NT2/D1 (cell line): ENCODE results near the gene ZNF408.

Experiments used
- DNase-seq: peaks from one replicate; pipeline ENCODE4 v3.0.0-alpha.2; 2011; ENCODE audit warnings: low read depth, low spot score
- H3K27me3 ChIP-seq: 2 replicates; pipeline ENCODE4 v1.6.0; 2011; ENCODE audit warnings: mild to moderate bottlenecking; ENCODE audit not compliant: insufficient read length, insufficient read depth
- H3K36me3 ChIP-seq: 2 replicates; pipeline ENCODE4 v1.6.1; 2011; ENCODE audit warnings: mild to moderate bottlenecking, low read length, mixed read lengths; ENCODE audit not compliant: insufficient read depth, insufficient read length
- H3K4me1 ChIP-seq: 2 replicates; pipeline ENCODE4 v1.5.1; 2011; ENCODE audit not compliant: insufficient read depth, insufficient read length
- H3K4me3 ChIP-seq: 2 replicates; pipeline ENCODE4 v1.5.1; 2011; ENCODE audit warnings: low read depth; ENCODE audit not compliant: insufficient read length
- H3K9ac ChIP-seq: 2 replicates; pipeline ENCODE4 v1.6.0; 2011; ENCODE audit warnings: low read depth; ENCODE audit not compliant: insufficient read length
- H3K9me3 ChIP-seq: 2 replicates; pipeline ENCODE4 v1.5.1; 2011; ENCODE audit warnings: mild to moderate bottlenecking, low read length; ENCODE audit not compliant: insufficient read depth
- SUZ12 ChIP-seq: IDR thresholded peaks from 2 replicates; pipeline ENCODE4 v1.6.1; 2011; ENCODE audit not compliant: insufficient read length, insufficient read depth; ENCODE audit errors: extremely low read depth
- YY1 ChIP-seq: IDR thresholded peaks from 2 replicates; pipeline ENCODE4 v1.6.1; 2011; ENCODE audit not compliant: insufficient read length, insufficient read depth
- ZNF274 ChIP-seq: IDR thresholded peaks from 2 replicates; pipeline ENCODE4 v1.6.1; 2011; ENCODE audit warnings: mild to moderate bottlenecking, low read depth, low read length

The ZNF408 gene

DNA sequence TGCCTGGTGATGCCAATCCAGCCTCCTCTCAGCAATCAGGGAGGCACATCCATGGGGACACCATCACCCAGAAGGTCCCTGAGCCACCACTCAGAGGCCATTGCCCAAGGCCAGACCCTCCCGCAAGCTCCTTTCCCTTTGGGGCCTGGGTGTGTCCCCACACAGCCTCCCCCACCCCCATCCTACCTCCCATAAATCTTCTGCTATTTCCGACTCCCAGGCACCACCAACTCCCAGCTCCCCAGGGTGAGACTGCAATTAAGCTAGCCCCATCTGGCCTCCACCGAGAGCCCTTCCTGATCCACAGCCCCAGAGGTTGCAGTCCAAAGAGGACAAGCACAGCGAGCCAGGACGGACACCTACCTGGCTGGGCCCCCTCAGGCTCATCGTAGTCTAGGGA is 6.8 kb upstream of the ZNF408 start:
- Histone ChIP-seq H3K9ac (no peak overlapping the region), H3K9me3 (no peaks in the 10 kb centered on the region), H3K27me3 (no peaks in the 10 kb centered on the region), H3K36me3 (peaks cover 58% of the 10 kb centered on the region), H3K4me1 (peaks cover 11% of the 10 kb centered on the region), H3K4me3 (no peak overlapping the region)
- DNase-seq, result no peak
- TF ChIP-seq ZNF274 (no peak), SUZ12 (no peak), YY1 (no peak)

DNA sequence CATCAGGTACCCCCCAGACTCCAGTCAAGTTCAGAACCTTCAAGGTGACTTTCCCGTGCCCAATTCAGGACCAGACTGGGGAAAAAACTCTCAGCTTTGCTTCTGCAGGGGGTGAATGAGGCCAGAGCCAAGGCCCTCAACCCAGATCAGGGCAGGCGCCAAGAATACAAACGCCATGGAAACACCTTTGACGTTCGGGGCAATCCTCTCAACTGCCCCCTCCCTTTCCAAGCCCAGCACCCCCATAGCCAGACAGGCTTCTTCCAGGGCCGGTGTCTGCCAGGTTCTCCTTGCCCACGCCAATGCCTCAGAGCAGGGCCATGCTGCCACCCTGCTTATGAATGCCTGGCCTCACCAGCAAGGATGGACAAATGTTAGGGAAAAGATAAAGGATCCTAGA is 6.2 kb upstream of the ZNF408 start:
- no peak overlapping the region for H3K9ac ChIP-seq
- peaks cover 11% of the 10 kb centered on the region for H3K4me1 ChIP-seq
- H3K9me3 ChIP-seq, result no peaks in the 10 kb centered on the region
- peaks cover 55% of the 10 kb centered on the region for H3K36me3 ChIP-seq
- TF ChIP-seq ZNF274, result no peak
- TF ChIP-seq YY1, result no peak
- TF ChIP-seq SUZ12, result no peak
- no peaks in the 10 kb centered on the region for H3K27me3 ChIP-seq
- no peak overlapping the region for H3K4me3 ChIP-seq
- DNase-seq, result no peak

DNA sequence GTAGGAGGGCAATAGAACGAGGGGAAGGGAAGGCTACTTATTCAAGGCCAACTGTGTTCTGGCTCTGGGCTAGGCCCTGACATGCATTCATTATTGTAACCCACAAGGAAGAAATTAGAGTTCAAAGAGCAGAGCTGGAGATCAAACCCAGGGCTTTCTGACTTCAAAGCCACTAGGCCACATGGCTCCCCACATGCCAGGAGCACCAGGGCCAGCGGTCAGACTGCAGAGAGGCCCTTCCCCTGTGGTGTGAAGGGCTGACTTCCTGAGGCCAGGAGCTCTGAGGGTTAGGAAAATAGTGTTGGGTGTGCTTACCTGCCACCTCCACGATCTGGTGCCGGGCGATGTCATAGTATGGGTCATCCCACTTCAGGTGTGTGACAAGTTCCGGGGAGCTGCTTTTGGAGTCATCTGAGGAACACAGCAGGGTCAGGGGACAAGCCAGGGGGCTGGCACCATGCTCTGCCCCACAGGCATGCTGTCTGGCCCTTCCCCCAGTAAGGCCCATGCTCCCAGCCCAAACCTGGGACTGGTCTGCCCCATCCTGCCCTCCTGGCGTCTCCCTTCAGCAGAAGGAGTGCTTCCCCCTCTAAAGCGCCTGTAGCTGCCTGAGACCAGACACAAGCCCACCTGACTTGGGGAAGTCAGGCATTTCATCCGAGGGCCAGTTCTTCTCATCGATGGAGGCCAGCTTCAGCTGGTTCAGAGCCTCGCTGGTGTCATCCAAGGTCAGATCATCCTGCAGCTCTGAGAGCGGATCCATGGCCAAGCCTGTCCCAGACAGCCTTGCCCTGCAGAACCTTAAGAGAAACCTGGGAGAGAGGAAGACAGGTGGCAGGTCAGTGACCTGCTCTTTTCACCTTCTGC is 5.3 kb upstream of the ZNF408 start:
- H3K27me3 ChIP-seq, result no peaks in the 10 kb centered on the region
- no peaks in the 10 kb centered on the region for H3K9me3 ChIP-seq
- H3K4me1 ChIP-seq, result peaks cover 11% of the 10 kb centered on the region
- peaks cover 50% of the 10 kb centered on the region for H3K36me3 ChIP-seq
- no peak for DNase-seq
- no peak overlapping the region for H3K9ac ChIP-seq
- H3K4me3 ChIP-seq, result no peak overlapping the region
- TF ChIP-seq SUZ12, result no peak
- no peak for TF ChIP-seq ZNF274
- no peak for TF ChIP-seq YY1

- no peaks in the 10 kb centered on the region for H3K9me3 ChIP-seq
- no peak overlapping the region for H3K4me3 ChIP-seq
- peaks cover 44% of the 10 kb centered on the region for H3K36me3 ChIP-seq
- TF ChIP-seq YY1 (no peak), SUZ12 (no peak), ZNF274 (no peak)
- DNase-seq, result no peak
- peaks cover 11% of the 10 kb centered on the region for H3K4me1 ChIP-seq
- H3K27me3 ChIP-seq, result no peaks in the 10 kb centered on the region
- H3K9ac ChIP-seq, result no peak overlapping the region
Measured at GRCh38 chr11:46696212-46696558, 4.6 kb upstream of the ZNF408 start.

DNA sequence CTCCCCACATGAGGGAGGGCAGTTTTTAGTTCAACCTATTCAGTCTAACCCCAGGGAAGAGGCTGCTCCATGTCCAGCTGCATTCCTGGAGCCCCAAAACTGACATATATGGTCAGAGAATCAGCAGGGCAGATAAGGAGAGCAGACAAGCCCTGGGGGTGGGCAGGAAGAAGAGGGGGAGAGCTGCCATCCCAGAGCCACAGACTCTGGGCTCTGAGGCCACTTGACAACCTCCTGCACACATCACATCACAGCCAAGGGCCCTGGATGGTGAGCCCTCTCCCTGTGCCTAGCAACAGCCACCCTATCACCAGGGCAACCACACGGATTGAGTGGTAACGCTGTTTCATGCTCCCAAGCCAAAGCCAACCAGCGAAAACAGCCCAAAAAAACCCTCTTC is 3.5 kb upstream of the ZNF408 start:
- Histone ChIP-seq H3K9me3 (no peaks in the 10 kb centered on the region), H3K36me3 (peaks cover 45% of the 10 kb centered on the region), H3K4me1 (peaks cover 11% of the 10 kb centered on the region), H3K27me3 (no peaks in the 10 kb centered on the region), H3K9ac (no peak overlapping the region), H3K4me3 (no peak overlapping the region)
- no peak for DNase-seq
- TF ChIP-seq ZNF274 (no peak), SUZ12 (no peak), YY1 (no peak)

DNA sequence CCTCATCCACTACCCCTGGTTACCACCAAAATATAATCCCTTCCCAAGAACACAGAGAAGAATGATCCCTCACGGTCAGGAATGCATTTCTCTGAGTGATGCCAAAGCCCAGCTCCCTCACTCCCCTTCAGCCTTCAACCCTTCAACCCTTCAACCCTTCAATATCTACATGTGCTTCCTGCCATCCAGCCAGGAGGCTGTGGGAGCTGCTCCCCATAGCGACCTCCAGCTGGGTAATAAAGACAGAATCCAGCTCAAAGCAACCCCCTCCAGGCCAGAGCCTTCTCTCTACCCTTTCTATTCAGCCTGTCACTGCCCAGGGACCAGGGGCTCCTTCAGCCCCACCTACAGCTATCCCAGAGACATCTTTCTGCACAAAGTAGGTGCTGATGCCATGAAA is 3.1 kb upstream of the ZNF408 start:
- DNase-seq, result no peak
- Histone ChIP-seq H3K9me3 (no peaks in the 10 kb centered on the region), H3K4me1 (peaks cover 11% of the 10 kb centered on the region), H3K4me3 (no peak overlapping the region), H3K27me3 (no peaks in the 10 kb centered on the region), H3K36me3 (peaks cover 47% of the 10 kb centered on the region), H3K9ac (no peak overlapping the region)
- TF ChIP-seq SUZ12, result no peak
- no peak for TF ChIP-seq YY1
- TF ChIP-seq ZNF274, result no peak

DNA sequence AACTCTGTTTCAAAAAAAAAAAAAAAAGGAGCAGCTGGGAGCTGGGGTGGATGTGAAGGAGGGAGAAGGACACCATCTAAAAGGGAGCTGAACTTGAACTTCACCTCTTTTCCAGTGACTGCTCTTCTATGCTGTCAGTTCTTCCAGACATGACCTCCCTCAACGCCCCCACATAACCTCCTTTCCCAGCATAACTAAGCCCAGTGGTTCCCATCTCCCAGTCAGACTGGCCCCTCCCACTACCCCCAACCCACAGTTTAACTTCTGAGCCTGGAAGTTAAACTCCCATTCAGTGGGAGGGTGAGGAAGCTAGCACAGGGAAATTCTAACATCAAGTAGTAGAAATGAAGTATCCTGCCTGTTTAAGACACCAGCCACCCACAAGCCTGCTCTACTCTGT is 2.2 kb upstream of the ZNF408 start:
- Histone ChIP-seq H3K9me3 (no peaks in the 10 kb centered on the region), H3K9ac (no peak overlapping the region), H3K36me3 (peaks cover 49% of the 10 kb centered on the region), H3K4me3 (no peak overlapping the region), H3K4me1 (peaks cover 11% of the 10 kb centered on the region), H3K27me3 (no peaks in the 10 kb centered on the region)
- TF ChIP-seq SUZ12, result no peak
- TF ChIP-seq YY1, result no peak
- TF ChIP-seq ZNF274, result no peak
- no peak for DNase-seq
